ENCODE data around the gene CD79B.

- TF ChIP-seq CTCF (IDR thresholded peaks at IDR 0.05), result no peak
- TF ChIP-seq POLR2A (IDR thresholded peaks at IDR 0.05), result no peak
These were observed 11.6 kb upstream of the CD79B start for GRCh38 chr17:63943745-63944144.

All from heart left ventricle (tissue), 13 donors.